ENCODE data around the gene ELMO2.

- TF ChIP-seq CTCF (IDR thresholded peaks at IDR 0.05; ENCODE audit: insufficient read depth, low read length) (peak; percentile 11), POLR2AphosphoS5 (IDR thresholded peaks at IDR 0.05; ENCODE audit: low read depth) (no peak), REST (IDR thresholded peaks at IDR 0.05; ENCODE audit: insufficient replicate concordance, low read depth) (no peak), SPI1 (IDR thresholded peaks at IDR 0.05; ENCODE audit: borderline replicate concordance, low read depth) (no peak)
Observed at GRCh38 chr20:46438156-46438750, 31.8 kb upstream of the ELMO2 start.
